Activated CD4-positive, alpha-beta T cell treated with anti-CD3 and anti-CD28 coated beads, Interleukin-2, amount 50 U/mL, for 1 hour (primary cell): ENCODE results near the gene SOX18.

Experiments
- DNase-seq: peaks from one replicate; pipeline ENCODE4 v3.0.0-alpha.2; 2020

The SOX18 gene

GRCh38 chr20:64080013-64080812, 30.8 kb upstream of the SOX18 start, which contains the start of gene OPRL1:
Gene OPRL1 (plus strand): TSS chr20:64080082. CDS start chr20:64092721, 12,639 bp downstream.
- DNase-seq = peak; percentile 41

- DNase-seq = peak; percentile 64
These were observed 30.0 kb upstream of the SOX18 start, which contains the start of gene RGS19 for GRCh38 chr20:64079273-64080012. Gene RGS19 (minus strand): TSS chr20:64079518. CDS start chr20:64076886, 2,632 bp downstream.

- no peak for DNase-seq
These were observed 29.5 kb upstream of the SOX18 start for GRCh38 chr20:64078934-64079272.

- peak; percentile 60 for DNase-seq
These were observed 28.6 kb upstream of the SOX18 start for GRCh38 chr20:64077876-64078551.

GRCh38 chr20:64077541-64077875, 28.1 kb upstream of the SOX18 start:
- no peak for DNase-seq

- DNase-seq = no peak
These were observed 27.7 kb upstream of the SOX18 start for GRCh38 chr20:64077094-64077493.

- no peak for DNase-seq
These were observed 26.9 kb upstream of the SOX18 start for GRCh38 chr20:64076061-64076997.

- no peak for DNase-seq
These were observed 26.1 kb upstream of the SOX18 start for GRCh38 chr20:64075556-64075955.

GRCh38 chr20:64074963-64075362, 25.5 kb upstream of the SOX18 start:
- DNase-seq = no peak

- DNase-seq = no peak
These were observed 24.8 kb upstream of the SOX18 start for GRCh38 chr20:64074184-64074789.

GRCh38 chr20:64073476-64074183, 24.2 kb upstream of the SOX18 start:
- no peak for DNase-seq

- no peak for DNase-seq
These were observed 23.1 kb upstream of the SOX18 start for GRCh38 chr20:64072498-64073063.

- no peak for DNase-seq
These were observed 22.2 kb upstream of the SOX18 start for GRCh38 chr20:64071341-64072332.

- DNase-seq = no peak
These were observed 21.0 kb upstream of the SOX18 start for GRCh38 chr20:64070244-64070993.

- DNase-seq = no peak
These were observed 20.3 kb upstream of the SOX18 start for GRCh38 chr20:64069614-64070243.

- no peak for DNase-seq
These were observed 19.8 kb upstream of the SOX18 start for GRCh38 chr20:64069209-64069613.

GRCh38 chr20:64068386-64069208, 19.2 kb upstream of the SOX18 start:
- DNase-seq = no peak
